ENCODE results near the gene SLC5A2. TPM values are rescaled to one million over a fixed set of nuclear protein-coding genes. Genes with fewer than 3 reads are reported as not detected.

SLC5A2 gene
- total and polyA plus RNA-seq, 12 donors = 0.11 to 3.0 (median 1.3) TPM; not detected in 8

Other genes with a start within 250 kb of the SLC5A2 start
- 10 to 100 TPM in 7 of 9 donors, 1 to 10 TPM in 2; 1.7 to 35.4 (median 21.6) TPM for gene ITGAM, start 223.1 kb upstream of the SLC5A2 start, total RNA-seq
- 10 to 100 TPM in 1 of 3 donors, 1 to 10 TPM in 2; 4.8 to 12.5 (median 5.1) TPM for gene ITGAM, start 223.1 kb upstream of the SLC5A2 start, polyA plus RNA-seq
- gene ITGAX, start 127.9 kb upstream of the SLC5A2 start, total RNA-seq = 1 to 10 TPM; 1.4 to 8.1 (median 3.5) TPM
- 10 to 100 TPM in 1 of 3 donors, 1 to 10 TPM in 2; 1.7 to 84.9 (median 3.7) TPM for gene ITGAX, start 127.9 kb upstream of the SLC5A2 start, polyA plus RNA-seq
- under 1 TPM in 4 of 9 donors, not detected in 5; 0.04 to 0.35 (median 0.17) TPM for gene ITGAD, start 89.8 kb upstream of the SLC5A2 start, total RNA-seq
- gene ITGAD, start 89.8 kb upstream of the SLC5A2 start, polyA plus RNA-seq = under 1 TPM; 0.03 to 0.16 (median 0.09) TPM
- gene COX6A2, start 54.8 kb upstream of the SLC5A2 start, total RNA-seq = not detected
- gene COX6A2, start 54.8 kb upstream of the SLC5A2 start, polyA plus RNA-seq = 1 to 10 TPM in 2 of 3 donors, not detected in 1; 2.8 to 5.2 TPM
- gene ZNF843, start 40.3 kb upstream of the SLC5A2 start, total RNA-seq = 1 to 10 TPM in 6 of 9 donors, under 1 TPM in 3; 0.61 to 3.1 (median 1.8) TPM
- under 1 TPM; 0.37 to 0.97 (median 0.73) TPM for gene ZNF843, start 40.3 kb upstream of the SLC5A2 start, polyA plus RNA-seq
- 10 to 100 TPM in 6 of 9 donors, 1 to 10 TPM in 3; 5.2 to 20.3 (median 11.7) TPM for gene ARMC5, start 23.6 kb upstream of the SLC5A2 start, total RNA-seq
- 10 to 100 TPM in 2 of 3 donors, 1 to 10 TPM in 1; 2.9 to 37.9 (median 24.5) TPM for gene ARMC5, start 23.6 kb upstream of the SLC5A2 start, polyA plus RNA-seq
- 10 to 100 TPM in 8 of 9 donors, 1 to 10 TPM in 1; 4.5 to 62.7 (median 33.8) TPM for gene TGFB1I1, start 11.0 kb upstream of the SLC5A2 start, total RNA-seq
- 10 to 100 TPM; 11.3 to 32.7 (median 29.7) TPM for gene TGFB1I1, start 11.0 kb upstream of the SLC5A2 start, polyA plus RNA-seq
- gene RUSF1, start 25.3 kb downstream of the SLC5A2 start, total RNA-seq = 10 to 100 TPM; 41.2 to 86.6 (median 65.5) TPM
- gene RUSF1, start 25.3 kb downstream of the SLC5A2 start, polyA plus RNA-seq = 100 to 1,000 TPM in 1 of 3 donors, 10 to 100 TPM in 2; 55.1 to 110 (median 65.1) TPM
- 10 to 100 TPM in 1 of 9 donors, not detected in 8; 35.0 TPM for gene AHSP, start 44.8 kb downstream of the SLC5A2 start, total RNA-seq
- gene AHSP, start 44.8 kb downstream of the SLC5A2 start, polyA plus RNA-seq = not detected

Measured in adrenal gland (tissue), 12 donors.